ENCODE data around the gene SCARB2. TPM values are rescaled to one million over a fixed set of nuclear protein-coding genes. Genes with fewer than 3 reads are reported as not detected.

SCARB2 gene
- total RNA-seq, 2 donors from 2014 or later, result 156 to 164 TPM

DNA sequence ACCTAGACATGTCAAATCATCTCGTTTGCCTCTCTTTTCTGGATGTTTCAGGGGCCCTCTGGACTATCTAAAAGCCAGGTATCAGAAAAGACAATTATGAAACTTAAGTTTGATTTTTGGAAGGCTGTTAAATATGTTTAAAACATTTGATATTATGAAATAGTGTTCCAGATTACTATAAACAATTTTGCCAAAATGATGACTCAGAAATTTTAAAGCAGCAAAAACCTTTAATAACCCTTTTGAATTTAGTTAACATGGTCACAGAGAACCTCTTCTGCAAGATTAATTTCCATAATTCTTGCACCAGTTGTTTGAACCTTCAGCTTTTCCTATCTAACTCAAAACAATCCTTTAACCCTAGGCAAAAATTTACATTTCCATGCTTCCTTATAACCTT is 19.1 kb upstream of the SCARB2 start:
- TF ChIP-seq, protein P1, sequence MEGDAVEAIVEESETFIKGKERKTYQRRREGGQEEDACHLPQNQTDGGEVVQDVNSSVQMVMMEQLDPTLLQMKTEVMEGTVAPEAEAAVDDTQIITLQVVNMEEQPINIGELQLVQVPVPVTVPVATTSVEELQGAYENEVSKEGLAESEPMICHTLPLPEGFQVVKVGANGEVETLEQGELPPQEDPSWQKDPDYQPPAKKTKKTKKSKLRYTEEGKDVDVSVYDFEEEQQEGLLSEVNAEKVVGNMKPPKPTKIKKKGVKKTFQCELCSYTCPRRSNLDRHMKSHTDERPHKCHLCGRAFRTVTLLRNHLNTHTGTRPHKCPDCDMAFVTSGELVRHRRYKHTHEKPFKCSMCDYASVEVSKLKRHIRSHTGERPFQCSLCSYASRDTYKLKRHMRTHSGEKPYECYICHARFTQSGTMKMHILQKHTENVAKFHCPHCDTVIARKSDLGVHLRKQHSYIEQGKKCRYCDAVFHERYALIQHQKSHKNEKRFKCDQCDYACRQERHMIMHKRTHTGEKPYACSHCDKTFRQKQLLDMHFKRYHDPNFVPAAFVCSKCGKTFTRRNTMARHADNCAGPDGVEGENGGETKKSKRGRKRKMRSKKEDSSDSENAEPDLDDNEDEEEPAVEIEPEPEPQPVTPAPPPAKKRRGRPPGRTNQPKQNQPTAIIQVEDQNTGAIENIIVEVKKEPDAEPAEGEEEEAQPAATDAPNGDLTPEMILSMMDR (IDR thresholded peaks at IDR 0.05), result no peak
- no peak for DNase-seq
- Histone ChIP-seq H3K27ac (no peak overlapping the region), H3K36me3 (no peaks in the 10 kb centered on the region), H3K4me1 (peaks cover 7% of the 10 kb centered on the region), H3K27me3 (no peaks in the 10 kb centered on the region), H3K4me3 (no peak overlapping the region), H3K9me3 (no peaks in the 10 kb centered on the region), H3K9ac (ENCODE audit: low read depth in 2 of 2, low read length in 2 of 2) (no peak overlapping the region)
- intact Hi-C loops (cut with DNase I), result no loop called here

DNA sequence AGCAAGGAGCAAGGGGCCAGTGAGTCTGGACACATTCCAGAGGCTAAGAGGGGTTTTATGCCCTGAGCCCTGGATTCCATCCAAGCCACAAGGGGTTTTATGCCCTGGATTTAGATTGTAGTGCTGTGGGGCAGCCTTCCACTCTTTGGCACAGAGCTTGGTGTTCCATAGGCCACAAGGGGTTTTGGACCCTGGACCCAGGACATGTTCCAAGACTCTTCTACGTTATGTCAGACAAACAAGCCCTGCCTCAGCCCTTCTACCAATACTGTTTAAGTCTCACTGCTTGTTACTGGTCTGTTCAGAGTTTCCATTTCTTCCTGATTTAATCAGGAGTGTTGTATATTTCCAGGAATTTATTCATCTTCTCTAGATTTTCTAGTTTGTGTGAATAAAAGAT is 12.8 kb upstream of the SCARB2 start:
- no peak overlapping the region for H3K4me3 ChIP-seq
- intact Hi-C loops (cut with DNase I), result no loop called here
- H3K9ac ChIP-seq (ENCODE audit: low read depth in 2 of 2, low read length in 2 of 2), result no peak overlapping the region
- no peaks in the 10 kb centered on the region for H3K9me3 ChIP-seq
- TF ChIP-seq, protein P1 (IDR thresholded peaks at IDR 0.05), result no peak
- no peak overlapping the region for H3K27ac ChIP-seq
- H3K36me3 ChIP-seq, result no peaks in the 10 kb centered on the region
- H3K27me3 ChIP-seq, result no peaks in the 10 kb centered on the region
- no peaks in the 10 kb centered on the region for H3K4me1 ChIP-seq
- DNase-seq, result no peak

- no peak overlapping the region for H3K27ac ChIP-seq
- DNase-seq, result no peak
Measured at GRCh38 chr4:76224171-76224570, 10.5 kb upstream of the SCARB2 start.

GRCh38 chr4:76219299-76220055 is 5.9 kb upstream of the SCARB2 start:
- Histone ChIP-seq H3K4me1 (peaks cover 11% of the 10 kb centered on the region), H3K9me3 (no peaks in the 10 kb centered on the region), H3K27me3 (no peaks in the 10 kb centered on the region), H3K9ac (ENCODE audit: low read depth in 2 of 2, low read length in 2 of 2) (no peak overlapping the region), H3K27ac (no peak overlapping the region), H3K36me3 (no peaks in the 10 kb centered on the region), H3K4me3 (no peak overlapping the region)
- DNase-seq, result no peak
- TF ChIP-seq, protein P1 (IDR thresholded peaks at IDR 0.05), result no peak
- intact Hi-C loops (cut with DNase I), result no loop called here

More at GRCh38 chr4:76224171-76224570, 10.5 kb upstream of the SCARB2 start:
- Histone ChIP-seq H3K9ac (ENCODE audit: low read depth in 2 of 2, low read length in 2 of 2) (no peak overlapping the region), H3K27me3 (no peaks in the 10 kb centered on the region), H3K36me3 (no peaks in the 10 kb centered on the region), H3K4me3 (no peak overlapping the region), H3K4me1 (no peaks in the 10 kb centered on the region), H3K9me3 (no peaks in the 10 kb centered on the region)
- TF ChIP-seq, protein P1 (IDR thresholded peaks at IDR 0.05), result no peak
- intact Hi-C loops (cut with DNase I), result no loop called here

GRCh38 chr4:76216975-76217814 is 3.6 kb upstream of the SCARB2 start:
- no peak overlapping the region for H3K27ac ChIP-seq

More at GRCh38 chr4:76216975-76217814, 3.6 kb upstream of the SCARB2 start:
- intact Hi-C loops (cut with DNase I), result no loop called here
- H3K9ac ChIP-seq (ENCODE audit: low read depth in 2 of 2, low read length in 2 of 2), result no peak overlapping the region
- no peaks in the 10 kb centered on the region for H3K36me3 ChIP-seq
- H3K4me1 ChIP-seq, result peaks cover 11% of the 10 kb centered on the region
- no peaks in the 10 kb centered on the region for H3K9me3 ChIP-seq
- no peaks in the 10 kb centered on the region for H3K27me3 ChIP-seq
- peak; percentile 18 for DNase-seq
- TF ChIP-seq, protein P1 (IDR thresholded peaks at IDR 0.05), result no peak
- H3K4me3 ChIP-seq, result no peak overlapping the region
